ENCODE results near the gene TPX2.

The TPX2 gene

GRCh38 chr20:31803552-31804291 is 64.6 kb downstream of the TPX2 start:
- Histone ChIP-seq H3K4me3 (no peak overlapping the region), H3K27ac (no peak overlapping the region)
- DNase-seq (ENCODE audit: low spot score), result no peak
- no peak for TF ChIP-seq CTCF (IDR thresholded peaks at IDR 0.05)

- Histone ChIP-seq H3K27ac (peak overlapping the region; percentile 46 to 65), H3K4me3 (no peak overlapping the region)
- TF ChIP-seq CTCF (IDR thresholded peaks at IDR 0.05), result no peak
- no peak for DNase-seq (ENCODE audit: low spot score)
Measured at GRCh38 chr20:31806564-31807355, 67.7 kb downstream of the TPX2 start.

- peak overlapping the region in 1 of 2 donors; percentile 96 for H3K27ac ChIP-seq
- H3K4me3 ChIP-seq, result no peak overlapping the region
- no peak for DNase-seq (ENCODE audit: low spot score)
- no peak for TF ChIP-seq CTCF (IDR thresholded peaks at IDR 0.05)
Measured at GRCh38 chr20:31808481-31808880, 69.4 kb downstream of the TPX2 start.

GRCh38 chr20:31809661-31810060 is 70.6 kb downstream of the TPX2 start:
- Histone ChIP-seq H3K27ac (peak overlapping the region; percentile 85 to 96), H3K4me3 (no peak overlapping the region)
- DNase-seq (ENCODE audit: low spot score), result no peak
- no peak for TF ChIP-seq CTCF (IDR thresholded peaks at IDR 0.05)

GRCh38 chr20:31811198-31811597 is 72.1 kb downstream of the TPX2 start:
- no peak overlapping the region for H3K4me3 ChIP-seq
- H3K27ac ChIP-seq, result peak overlapping the region; percentile 85 to 96
- TF ChIP-seq CTCF (IDR thresholded peaks at IDR 0.05), result no peak
- peak; percentile 61 for DNase-seq (ENCODE audit: low spot score)

GRCh38 chr20:31811796-31812728 is 73.0 kb downstream of the TPX2 start:
- Histone ChIP-seq H3K27ac (peak overlapping the region; percentile 85 to 96), H3K4me3 (peak overlapping the region; percentile 43)
- TF ChIP-seq CTCF (IDR thresholded peaks at IDR 0.05), result no peak
- DNase-seq (ENCODE audit: low spot score), result peak; percentile 78
